Measurements from ENCODE around the gene STRC.

- TF ChIP-seq CTCF (IDR thresholded peaks at IDR 0.05; ENCODE audit: insufficient read depth, low read length), result no peak
- no peak for TF ChIP-seq SPI1 (IDR thresholded peaks at IDR 0.05; ENCODE audit: borderline replicate concordance, low read depth)
- no peak for TF ChIP-seq GABPA (IDR thresholded peaks at IDR 0.05; ENCODE audit: low read depth)
- no peak for TF ChIP-seq POLR2AphosphoS5 (IDR thresholded peaks at IDR 0.05; ENCODE audit: low read depth)
- TF ChIP-seq REST (IDR thresholded peaks at IDR 0.05; ENCODE audit: insufficient replicate concordance, low read depth), result no peak
Observed at GRCh38 chr15:43552256-43552655, 66.3 kb downstream of the STRC start.
